ENCODE data around the gene SCN9A. TPM values are rescaled to one million over a fixed set of nuclear protein-coding genes. Genes with fewer than 3 reads are reported as not detected.

SCN9A gene
- total and polyA plus RNA-seq, 10 of the 15 experiments (the other 5 are each of a cell fraction or from before 2014, with no cell fraction given) = 0.04 to 0.08 (median 0.08) TPM; not detected in 7

- Histone ChIP-seq H4K20me1 (ENCODE audit: control insufficient read depth, insufficient read depth) (no peaks in the 10 kb centered on the region), H3K4me3 (no peak overlapping the region), H3K27me3 (replicated peaks in 1 of 2; ENCODE audit: control insufficient read depth in 2 of 2, insufficient read depth in 2 of 2, low read length in 1 of 2) (no peaks in the 10 kb centered on the region), H3K79me2 (ENCODE audit: control insufficient read depth, insufficient read depth, low read length) (no peaks in the 10 kb centered on the region), H3K36me3 (ENCODE audit: control insufficient read depth in 2 of 2, insufficient read depth in 2 of 2, low read length in 1 of 2) (no peaks in the 10 kb centered on the region), H3K9ac (ENCODE audit: control insufficient read depth, insufficient read depth, low read length) (no peak overlapping the region), H3K27ac (ENCODE audit: control insufficient read depth, insufficient read depth) (no peak overlapping the region), H2AFZ (ENCODE audit: control insufficient read depth, low read depth, low read length) (no peak overlapping the region), H3K9me3 (replicated peaks; ENCODE audit: control insufficient read depth, insufficient read depth, low read length) (no peaks in the 10 kb centered on the region), H3K4me2 (ENCODE audit: control insufficient read depth, insufficient read depth) (no peak overlapping the region), H3K4me1 (ENCODE audit: control insufficient read depth, insufficient read depth, low read length) (no peaks in the 10 kb centered on the region)
- POLR2A ChIA-PET = no interaction called here
- in situ Hi-C loops (cut with MboI) (no loop called here), intact Hi-C loops (cut with micrococcal nuclease; ENCODE audit: unreplicated experiment) (no loop called here)
- TF ChIP-seq BMI1 (IDR thresholded peaks at IDR 0.05; ENCODE audit: borderline replicate concordance) (no peak), CHD1 (IDR thresholded peaks at IDR 0.05; ENCODE audit: low read depth, low read length) (no peak), IRF4 (IDR thresholded peaks at IDR 0.05; ENCODE audit: low read depth, low read length) (no peak), RELB (IDR thresholded peaks at IDR 0.05; ENCODE audit: low read depth) (no peak), JUND (IDR thresholded peaks at IDR 0.05; ENCODE audit: low read depth, low read length) (no peak), EGR1 (IDR thresholded peaks at IDR 0.05; ENCODE audit: borderline replicate concordance in 1 of 2, low read depth in 2 of 2, low read length in 2 of 2) (no peak), CHD2 (IDR thresholded peaks at IDR 0.05; ENCODE audit: borderline replicate concordance, low read depth, low read length) (no peak), PAX8 (IDR thresholded peaks at IDR 0.05) (no peak), TCF3 (IDR thresholded peaks at IDR 0.05; ENCODE audit: borderline replicate concordance, insufficient read depth, low read depth, low read length) (no peak), BHLHE40 (IDR thresholded peaks at IDR 0.05; ENCODE audit: borderline replicate concordance in 1 of 2, low read depth in 2 of 2, low read length in 1 of 2) (no peak), NFXL1 (IDR thresholded peaks at IDR 0.05; ENCODE audit: borderline replicate concordance) (no peak), SREBF1 (IDR thresholded peaks at IDR 0.05; ENCODE audit: low read length) (no peak), POU2F2 (IDR thresholded peaks at IDR 0.05; ENCODE audit: borderline replicate concordance, low read depth, low read length) (no peak)
- TF ChIP-seq, protein P1, sequence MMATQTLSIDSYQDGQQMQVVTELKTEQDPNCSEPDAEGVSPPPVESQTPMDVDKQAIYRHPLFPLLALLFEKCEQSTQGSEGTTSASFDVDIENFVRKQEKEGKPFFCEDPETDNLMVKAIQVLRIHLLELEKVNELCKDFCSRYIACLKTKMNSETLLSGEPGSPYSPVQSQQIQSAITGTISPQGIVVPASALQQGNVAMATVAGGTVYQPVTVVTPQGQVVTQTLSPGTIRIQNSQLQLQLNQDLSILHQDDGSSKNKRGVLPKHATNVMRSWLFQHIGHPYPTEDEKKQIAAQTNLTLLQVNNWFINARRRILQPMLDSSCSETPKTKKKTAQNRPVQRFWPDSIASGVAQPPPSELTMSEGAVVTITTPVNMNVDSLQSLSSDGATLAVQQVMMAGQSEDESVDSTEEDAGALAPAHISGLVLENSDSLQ (IDR thresholded peaks at IDR 0.05) = no peak
- TF ChIP-seq, protein P2, sequence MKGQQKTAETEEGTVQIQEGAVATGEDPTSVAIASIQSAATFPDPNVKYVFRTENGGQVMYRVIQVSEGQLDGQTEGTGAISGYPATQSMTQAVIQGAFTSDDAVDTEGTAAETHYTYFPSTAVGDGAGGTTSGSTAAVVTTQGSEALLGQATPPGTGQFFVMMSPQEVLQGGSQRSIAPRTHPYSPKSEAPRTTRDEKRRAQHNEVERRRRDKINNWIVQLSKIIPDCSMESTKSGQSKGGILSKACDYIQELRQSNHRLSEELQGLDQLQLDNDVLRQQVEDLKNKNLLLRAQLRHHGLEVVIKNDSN (IDR thresholded peaks at IDR 0.05; ENCODE audit: borderline replicate concordance, extremely low read length, insufficient read depth, low read depth, low read length) = no peak
- TF ChIP-seq, protein P3, sequence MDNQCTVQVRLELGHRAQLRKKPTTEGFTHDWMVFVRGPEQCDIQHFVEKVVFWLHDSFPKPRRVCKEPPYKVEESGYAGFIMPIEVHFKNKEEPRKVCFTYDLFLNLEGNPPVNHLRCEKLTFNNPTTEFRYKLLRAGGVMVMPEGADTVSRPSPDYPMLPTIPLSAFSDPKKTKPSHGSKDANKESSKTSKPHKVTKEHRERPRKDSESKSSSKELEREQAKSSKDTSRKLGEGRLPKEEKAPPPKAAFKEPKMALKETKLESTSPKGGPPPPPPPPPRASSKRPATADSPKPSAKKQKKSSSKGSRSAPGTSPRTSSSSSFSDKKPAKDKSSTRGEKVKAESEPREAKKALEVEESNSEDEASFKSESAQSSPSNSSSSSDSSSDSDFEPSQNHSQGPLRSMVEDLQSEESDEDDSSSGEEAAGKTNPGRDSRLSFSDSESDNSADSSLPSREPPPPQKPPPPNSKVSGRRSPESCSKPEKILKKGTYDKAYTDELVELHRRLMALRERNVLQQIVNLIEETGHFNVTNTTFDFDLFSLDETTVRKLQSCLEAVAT (IDR thresholded peaks at IDR 0.05) = no peak
- CTCF ChIA-PET = interaction anchor here (1.3 kb wide), 1 partner anchor 27 kb away, joined by 3 read pairs; the partner anchor contains the start of gene SCN1A
- no TSS peak for BruUV-seq (replicated peaks)
- WGBS (ENCODE audit: insufficient coverage, insufficient replicate concordance, low lambda C conversion rate, missing lambda C conversion rate) = 3% methylated on average over 2 of the region's 2 CpGs
- DNase-seq (ENCODE audit: low read depth, low spot score) (no peak), FAIRE-seq (no peak), ATAC-seq (no peak)
- SMC1A ChIA-PET (ENCODE audit: uncharacterized antibody, unreplicated experiment) = no interaction called here
- RAD21 ChIA-PET (ENCODE audit: unreplicated experiment) = no interaction called here
These were observed 220.2 kb downstream of the SCN9A start for GRCh38 chr2:166155589-166155988.

Data from GM12878 (cell line).